Left ventricle myocardium inferior (tissue), 1 donor: ENCODE results near the gene ALOX15. TPM values are rescaled to one million over a fixed set of nuclear protein-coding genes. Genes with fewer than 3 reads are reported as not detected.
"Not testable (repeated sequence)": the region's sequence is repeated elsewhere in the genome, so short reads cannot be mapped to it uniquely, and the experiment has no call there.

ENCODE experiments used
- DNase-seq: peaks from one replicate; pipeline ENCODE4 v3.0.0-alpha.2; 2020
- H3K27ac ChIP-seq: fragments of 200-600 bp; replicated peaks from 2 replicates; pipeline ENCODE4 v1.8.0; 2021
- H3K27me3 ChIP-seq: fragments of 200-600 bp; 2 replicates; pipeline ENCODE4 v1.8.0; 2021; ENCODE audit warnings: low read depth
- H3K36me3 ChIP-seq: fragments of 200-600 bp; 2 replicates; pipeline ENCODE4 v1.8.0; 2021
- H3K4me1 ChIP-seq: fragments of 200-600 bp; 2 replicates; pipeline ENCODE4 v1.8.0; 2021
- H3K4me3 ChIP-seq: fragments of 200-600 bp; 2 replicates; pipeline ENCODE4 v1.8.0; 2021; ENCODE audit warnings: mild to moderate bottlenecking, moderate library complexity
- H3K9me3 ChIP-seq: fragments of 200-600 bp; replicated peaks from 2 replicates; pipeline ENCODE4 v1.8.0; 2021
- intact Hi-C: fragments of 100-400 bp; cut with micrococcal nuclease; formaldehyde crosslinking; loops from one replicate; pipeline ENCODE4 v1.11.0; 2022
- total RNA-seq: library from RNA; stranded (reverse); fragmentation: NEBNext Ultra II Directional; extraction: Animal tissue kit (Norgen Biotek cat#: 25700); gene quantifications from one replicate; pipeline ENCODE4 v1.2.1, GENCODE V29; 2021
- TF ChIP-seq, protein P1 (sequence below): fragments of 200-600 bp; IDR thresholded peaks from 2 replicates; pipeline ENCODE4 v1.8.0; 2021; ENCODE audit warnings: antibody characterized with exemption, mild to moderate bottlenecking, borderline replicate concordance
- donor health status: DM: no; HTN: yes; CAD: no; lungs with severe emphysema.

Gene ALOX15
- total RNA-seq, 1 donor from 2014 or later, result 0.33 TPM

DNA sequence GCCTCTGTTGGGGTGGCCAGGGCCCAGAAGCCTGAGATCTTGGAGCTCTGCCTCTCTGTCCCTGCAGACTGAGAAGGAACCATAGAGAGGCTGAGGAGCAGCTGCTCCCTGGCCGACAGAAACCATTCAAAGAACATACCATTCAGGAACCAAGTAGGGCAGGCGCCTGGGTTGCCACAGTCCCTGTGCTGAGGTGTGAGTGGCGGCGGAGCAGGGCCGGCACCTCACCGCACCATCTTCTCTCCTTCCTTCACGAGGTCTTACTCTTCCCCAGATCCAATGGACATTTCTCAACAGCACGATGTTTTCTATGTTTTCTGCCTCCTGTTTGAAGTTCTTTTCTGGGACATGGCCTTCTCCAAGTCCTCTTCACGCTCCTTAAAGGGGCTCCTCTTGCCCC lies 22.8 kb upstream of the ALOX15 start:
- DNase-seq, result no peak
- Histone ChIP-seq H3K36me3 (no peaks in the 10 kb centered on the region), H3K27ac (no peak overlapping the region), H3K4me1 (no peaks in the 10 kb centered on the region), H3K9me3 (no peaks in the 10 kb centered on the region), H3K4me3 (no peak overlapping the region), H3K27me3 (peaks cover 19% of the 10 kb centered on the region)
- TF ChIP-seq, protein P1, sequence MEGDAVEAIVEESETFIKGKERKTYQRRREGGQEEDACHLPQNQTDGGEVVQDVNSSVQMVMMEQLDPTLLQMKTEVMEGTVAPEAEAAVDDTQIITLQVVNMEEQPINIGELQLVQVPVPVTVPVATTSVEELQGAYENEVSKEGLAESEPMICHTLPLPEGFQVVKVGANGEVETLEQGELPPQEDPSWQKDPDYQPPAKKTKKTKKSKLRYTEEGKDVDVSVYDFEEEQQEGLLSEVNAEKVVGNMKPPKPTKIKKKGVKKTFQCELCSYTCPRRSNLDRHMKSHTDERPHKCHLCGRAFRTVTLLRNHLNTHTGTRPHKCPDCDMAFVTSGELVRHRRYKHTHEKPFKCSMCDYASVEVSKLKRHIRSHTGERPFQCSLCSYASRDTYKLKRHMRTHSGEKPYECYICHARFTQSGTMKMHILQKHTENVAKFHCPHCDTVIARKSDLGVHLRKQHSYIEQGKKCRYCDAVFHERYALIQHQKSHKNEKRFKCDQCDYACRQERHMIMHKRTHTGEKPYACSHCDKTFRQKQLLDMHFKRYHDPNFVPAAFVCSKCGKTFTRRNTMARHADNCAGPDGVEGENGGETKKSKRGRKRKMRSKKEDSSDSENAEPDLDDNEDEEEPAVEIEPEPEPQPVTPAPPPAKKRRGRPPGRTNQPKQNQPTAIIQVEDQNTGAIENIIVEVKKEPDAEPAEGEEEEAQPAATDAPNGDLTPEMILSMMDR, result no peak
- intact Hi-C loops, result no loop called here

GRCh38 chr17:4663711-4664110 lies 22.2 kb upstream of the ALOX15 start:
- intact Hi-C loops, result no loop called here
- Histone ChIP-seq H3K9me3 (no peaks in the 10 kb centered on the region), H3K4me3 (no peak overlapping the region), H3K36me3 (no peaks in the 10 kb centered on the region), H3K27me3 (peaks cover 24% of the 10 kb centered on the region), H3K4me1 (no peaks in the 10 kb centered on the region), H3K27ac (no peak overlapping the region)
- DNase-seq, result no peak
- TF ChIP-seq, protein P1, result no peak

GRCh38 chr17:4658478-4659305 lies 17.2 kb upstream of the ALOX15 start:
- DNase-seq, result no peak
- Histone ChIP-seq H3K27ac (no peak overlapping the region), H3K36me3 (no peaks in the 10 kb centered on the region), H3K4me1 (no peaks in the 10 kb centered on the region), H3K4me3 (no peak overlapping the region), H3K9me3 (no peaks in the 10 kb centered on the region), H3K27me3 (peaks cover 70% of the 10 kb centered on the region)
- TF ChIP-seq, protein P1, result no peak
- intact Hi-C loops, result no loop called here

- Histone ChIP-seq H3K4me3 (no peak overlapping the region), H3K27ac (no peak overlapping the region), H3K27me3 (peaks cover 75% of the 10 kb centered on the region), H3K9me3 (no peaks in the 10 kb centered on the region), H3K36me3 (no peaks in the 10 kb centered on the region), H3K4me1 (no peaks in the 10 kb centered on the region)
- TF ChIP-seq, protein P1, result no peak
- DNase-seq, result no peak
- intact Hi-C loops, result no loop called here
Observed at GRCh38 chr17:4657678-4658077, 16.2 kb upstream of the ALOX15 start.

DNA sequence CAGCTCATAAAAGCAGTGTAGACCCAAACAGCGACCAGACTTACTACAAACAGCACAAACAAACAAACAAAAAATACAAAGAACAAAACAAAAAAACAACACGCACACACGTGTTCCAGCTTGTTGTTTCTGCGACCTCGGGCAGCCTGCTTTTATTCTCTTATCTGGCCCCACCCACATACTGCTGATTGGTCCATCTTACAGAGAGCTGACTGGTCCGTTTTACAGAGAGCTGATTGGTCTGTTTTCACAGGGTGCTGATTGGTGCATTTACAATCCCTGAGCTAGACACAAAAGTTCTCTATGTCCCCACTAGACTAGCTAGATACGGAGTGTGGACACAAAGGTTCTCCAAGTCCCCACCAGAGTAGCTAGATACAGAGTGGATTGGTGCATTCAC lies 14.5 kb upstream of the ALOX15 start:
- H3K9me3 ChIP-seq, intact Hi-C loops, H3K4me3 ChIP-seq, DNase-seq, H3K27ac ChIP-seq, H3K4me1 ChIP-seq, H3K36me3 ChIP-seq: not testable (repeated sequence)
- H3K27me3 ChIP-seq, result peaks cover 83% of the 10 kb centered on the region

- no peak for DNase-seq
- Histone ChIP-seq H3K27ac (no peak overlapping the region), H3K4me3 (no peak overlapping the region), H3K27me3 (peaks cover 77% of the 10 kb centered on the region), H3K4me1 (no peaks in the 10 kb centered on the region), H3K9me3 (no peaks in the 10 kb centered on the region), H3K36me3 (no peaks in the 10 kb centered on the region)
- intact Hi-C loops, result no loop called here
- TF ChIP-seq, protein P1, result no peak
Observed at GRCh38 chr17:4652997-4653396, 11.5 kb upstream of the ALOX15 start.
